ENCODE results near the gene AKAP8.
A peak's percentile ranks its signal among the peaks of the same experiment; 100 is the strongest.

Gene AKAP8

DNA sequence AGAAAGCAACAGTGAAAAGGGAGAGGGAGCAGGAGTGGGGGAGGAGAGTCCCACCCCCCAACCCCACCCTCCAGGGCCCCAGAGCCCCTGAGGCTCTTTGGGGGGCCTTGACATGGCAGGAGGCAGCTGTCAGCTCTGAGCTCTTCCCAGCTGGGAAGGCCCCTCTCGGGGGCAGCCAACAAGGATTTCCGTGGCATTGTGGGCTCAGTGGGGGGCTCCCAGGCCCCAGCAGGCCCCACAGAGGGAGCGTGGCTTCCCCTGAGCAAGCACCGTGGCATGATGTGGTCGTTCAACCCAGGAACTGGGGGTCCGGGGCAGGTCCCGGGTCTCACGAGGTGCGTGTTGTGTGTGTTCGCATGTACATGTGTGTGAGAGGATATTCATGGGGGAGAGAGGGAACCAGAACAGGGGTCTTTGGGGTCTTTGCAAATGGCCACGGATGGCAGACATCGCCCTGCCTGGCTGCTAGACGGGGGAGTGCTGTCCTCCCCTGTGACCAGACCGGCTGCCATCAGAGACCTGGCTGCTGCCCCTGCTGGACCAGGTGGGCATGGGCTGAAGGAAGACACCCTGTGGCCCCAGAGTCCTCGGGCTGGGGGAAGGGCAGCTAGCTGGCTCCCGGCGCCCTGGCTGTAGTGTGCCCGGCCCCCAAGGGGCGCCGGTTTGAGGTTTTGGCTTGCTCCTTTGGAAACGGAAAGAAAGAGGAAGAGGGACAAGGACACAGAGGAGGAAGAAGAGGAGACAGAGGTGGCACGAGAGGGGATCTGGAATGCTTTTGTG, 42.9 kb upstream of the AKAP8 start:
- H3K27me3 ChIP-seq (ENCODE audit: insufficient read depth, poor library complexity, severe bottlenecking): no peaks in the 10 kb centered on the region
- TF ChIP-seq, protein P1, sequence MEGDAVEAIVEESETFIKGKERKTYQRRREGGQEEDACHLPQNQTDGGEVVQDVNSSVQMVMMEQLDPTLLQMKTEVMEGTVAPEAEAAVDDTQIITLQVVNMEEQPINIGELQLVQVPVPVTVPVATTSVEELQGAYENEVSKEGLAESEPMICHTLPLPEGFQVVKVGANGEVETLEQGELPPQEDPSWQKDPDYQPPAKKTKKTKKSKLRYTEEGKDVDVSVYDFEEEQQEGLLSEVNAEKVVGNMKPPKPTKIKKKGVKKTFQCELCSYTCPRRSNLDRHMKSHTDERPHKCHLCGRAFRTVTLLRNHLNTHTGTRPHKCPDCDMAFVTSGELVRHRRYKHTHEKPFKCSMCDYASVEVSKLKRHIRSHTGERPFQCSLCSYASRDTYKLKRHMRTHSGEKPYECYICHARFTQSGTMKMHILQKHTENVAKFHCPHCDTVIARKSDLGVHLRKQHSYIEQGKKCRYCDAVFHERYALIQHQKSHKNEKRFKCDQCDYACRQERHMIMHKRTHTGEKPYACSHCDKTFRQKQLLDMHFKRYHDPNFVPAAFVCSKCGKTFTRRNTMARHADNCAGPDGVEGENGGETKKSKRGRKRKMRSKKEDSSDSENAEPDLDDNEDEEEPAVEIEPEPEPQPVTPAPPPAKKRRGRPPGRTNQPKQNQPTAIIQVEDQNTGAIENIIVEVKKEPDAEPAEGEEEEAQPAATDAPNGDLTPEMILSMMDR (IDR thresholded peaks at IDR 0.05; ENCODE audit: poor library complexity, severe bottlenecking): no peak
- peaks cover 4% of the 10 kb centered on the region for H3K9me3 ChIP-seq (ENCODE audit: severe bottlenecking)
- no peak overlapping the region for H3K4me3 ChIP-seq (ENCODE audit: severe bottlenecking)
- DNase-seq (ENCODE audit: low spot score): peak; percentile 47
- no peaks in the 10 kb centered on the region for H3K4me1 ChIP-seq (ENCODE audit: insufficient read depth, poor library complexity, severe bottlenecking)
- H3K27ac ChIP-seq (ENCODE audit: poor library complexity, severe bottlenecking): no peak overlapping the region
- peaks cover 40% of the 10 kb centered on the region for H3K36me3 ChIP-seq (ENCODE audit: low read depth)
- no peak for ATAC-seq (ENCODE audit: low read depth)

DNA sequence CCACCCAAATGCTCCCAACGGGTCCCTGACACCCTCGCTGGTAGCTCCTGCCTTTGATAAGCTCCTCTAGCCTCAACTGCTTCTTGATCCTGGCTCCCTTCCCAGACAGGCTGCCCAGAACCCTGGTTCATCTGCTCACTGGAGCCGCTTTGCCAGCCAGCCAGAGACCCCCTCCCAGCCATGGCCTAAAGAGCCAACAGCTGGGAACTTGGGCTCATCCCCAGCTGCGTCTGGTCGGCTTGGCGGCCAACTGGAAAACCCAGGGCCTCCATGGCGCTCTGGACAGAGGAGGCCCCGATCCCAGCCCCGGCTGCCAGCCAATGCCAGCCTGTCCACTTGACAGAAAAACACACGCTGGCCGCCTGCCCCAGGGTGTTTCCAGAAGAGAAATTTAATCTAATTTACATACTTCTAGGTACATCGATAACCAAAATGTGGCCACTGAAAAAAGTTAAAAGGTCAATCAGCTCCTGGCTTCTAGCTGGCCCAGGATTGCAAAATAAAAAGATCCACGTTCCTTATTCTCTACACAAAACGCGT, 42.2 kb upstream of the AKAP8 start:
- no peak for DNase-seq (ENCODE audit: low spot score)
- peaks cover 37% of the 10 kb centered on the region for H3K36me3 ChIP-seq (ENCODE audit: low read depth)
- TF ChIP-seq, protein P1 (IDR thresholded peaks at IDR 0.05; ENCODE audit: poor library complexity, severe bottlenecking): no peak

DNA sequence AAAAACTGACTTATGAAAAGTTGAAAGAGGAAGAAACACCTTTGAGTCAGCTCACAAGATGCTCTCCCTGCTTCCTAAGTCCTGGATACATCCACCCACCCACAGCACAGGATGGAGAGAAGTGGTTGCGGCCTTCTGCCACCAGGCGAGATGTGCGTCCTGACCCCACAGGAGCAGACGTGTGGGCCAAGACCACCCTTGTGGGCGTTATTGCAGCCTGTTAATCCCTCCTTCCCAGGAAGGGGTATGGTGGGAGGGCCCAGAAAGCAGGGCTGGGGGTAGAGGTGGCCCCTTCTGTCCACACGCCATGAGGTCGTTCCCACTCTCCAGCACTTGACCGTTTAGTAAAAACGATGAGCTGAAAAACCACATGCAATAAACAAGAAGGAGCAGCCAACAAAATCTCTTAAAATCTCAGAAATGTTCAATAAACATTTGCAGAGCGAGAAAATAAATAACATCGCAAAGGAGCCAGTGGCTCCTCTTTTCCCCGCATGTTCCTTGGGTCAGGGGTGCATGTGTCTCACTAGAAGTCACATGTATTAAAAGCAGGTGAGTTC, 41.6 kb upstream of the AKAP8 start:
- DNase-seq (ENCODE audit: low spot score): no peak
- Histone ChIP-seq H3K36me3 (ENCODE audit: low read depth) (peaks cover 36% of the 10 kb centered on the region), H3K27me3 (ENCODE audit: insufficient read depth, poor library complexity, severe bottlenecking) (no peaks in the 10 kb centered on the region), H3K4me1 (ENCODE audit: insufficient read depth, poor library complexity, severe bottlenecking) (no peaks in the 10 kb centered on the region), H3K27ac (ENCODE audit: poor library complexity, severe bottlenecking) (no peak overlapping the region), H3K4me3 (ENCODE audit: severe bottlenecking) (no peak overlapping the region), H3K9me3 (ENCODE audit: severe bottlenecking) (peaks cover 4% of the 10 kb centered on the region)
- TF ChIP-seq, protein P1 (IDR thresholded peaks at IDR 0.05; ENCODE audit: poor library complexity, severe bottlenecking): no peak
- no peak for ATAC-seq (ENCODE audit: low read depth)

More for the DNA sequence above, 42.2 kb upstream of the AKAP8 start:
- no peaks in the 10 kb centered on the region for H3K4me1 ChIP-seq (ENCODE audit: insufficient read depth, poor library complexity, severe bottlenecking)
- H3K27ac ChIP-seq (ENCODE audit: poor library complexity, severe bottlenecking): no peak overlapping the region
- no peak for ATAC-seq (ENCODE audit: low read depth)
- no peaks in the 10 kb centered on the region for H3K27me3 ChIP-seq (ENCODE audit: insufficient read depth, poor library complexity, severe bottlenecking)
- H3K4me3 ChIP-seq (ENCODE audit: severe bottlenecking): no peak overlapping the region
- H3K9me3 ChIP-seq (ENCODE audit: severe bottlenecking): peaks cover 4% of the 10 kb centered on the region

DNA sequence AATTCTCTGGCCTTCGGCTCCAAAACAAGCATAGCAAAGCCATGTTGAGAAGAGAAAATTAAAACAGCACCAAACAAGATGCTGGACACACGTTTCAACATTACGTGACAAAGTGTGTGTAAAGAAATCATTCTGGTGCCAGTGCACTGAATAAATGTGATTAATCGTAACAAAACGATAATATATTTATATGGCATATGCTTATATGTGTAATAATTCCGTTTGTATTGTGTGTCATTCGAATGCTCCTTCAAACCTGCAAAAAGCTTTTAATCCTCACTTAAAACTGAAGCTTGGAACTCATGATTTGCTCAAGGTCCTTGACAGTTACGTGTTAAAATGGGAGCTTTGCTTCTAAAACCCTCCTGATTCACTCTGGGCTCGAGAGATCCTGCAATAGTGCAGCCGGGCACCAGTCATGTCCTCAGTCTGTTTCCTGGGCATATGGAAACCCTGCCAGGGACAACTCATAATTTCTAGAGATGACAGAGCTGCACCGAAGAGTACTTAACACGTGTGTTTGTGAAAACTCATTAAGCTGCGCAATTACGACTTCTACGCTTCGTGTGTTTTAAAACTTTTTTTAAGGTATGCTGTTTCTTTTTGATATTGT, 39.9 kb upstream of the AKAP8 start:
- Histone ChIP-seq H3K27me3 (ENCODE audit: insufficient read depth, poor library complexity, severe bottlenecking) (no peaks in the 10 kb centered on the region), H3K36me3 (ENCODE audit: low read depth) (peaks cover 40% of the 10 kb centered on the region), H3K27ac (ENCODE audit: poor library complexity, severe bottlenecking) (peak overlapping the region; percentile 8), H3K4me3 (ENCODE audit: severe bottlenecking) (peak overlapping the region; percentile 78), H3K9me3 (ENCODE audit: severe bottlenecking) (peaks cover 4% of the 10 kb centered on the region), H3K4me1 (ENCODE audit: insufficient read depth, poor library complexity, severe bottlenecking) (no peaks in the 10 kb centered on the region)
- no peak for DNase-seq (ENCODE audit: low spot score)
- ATAC-seq (ENCODE audit: low read depth): no peak
- TF ChIP-seq, protein P1 (IDR thresholded peaks at IDR 0.05; ENCODE audit: poor library complexity, severe bottlenecking): peak; percentile 45

Data from RWPE2 (cell line).